ENCODE measurements around the gene UNC50. TPM values are rescaled to one million over a fixed set of nuclear protein-coding genes. Genes with fewer than 3 reads are reported as not detected.
"Not testable (repeated sequence)": the region's sequence is repeated elsewhere in the genome, so short reads cannot be mapped to it uniquely, and the experiment has no call there.

The UNC50 gene
- total RNA-seq, 1 donor from 2014 or later = 32.0 TPM

DNA sequence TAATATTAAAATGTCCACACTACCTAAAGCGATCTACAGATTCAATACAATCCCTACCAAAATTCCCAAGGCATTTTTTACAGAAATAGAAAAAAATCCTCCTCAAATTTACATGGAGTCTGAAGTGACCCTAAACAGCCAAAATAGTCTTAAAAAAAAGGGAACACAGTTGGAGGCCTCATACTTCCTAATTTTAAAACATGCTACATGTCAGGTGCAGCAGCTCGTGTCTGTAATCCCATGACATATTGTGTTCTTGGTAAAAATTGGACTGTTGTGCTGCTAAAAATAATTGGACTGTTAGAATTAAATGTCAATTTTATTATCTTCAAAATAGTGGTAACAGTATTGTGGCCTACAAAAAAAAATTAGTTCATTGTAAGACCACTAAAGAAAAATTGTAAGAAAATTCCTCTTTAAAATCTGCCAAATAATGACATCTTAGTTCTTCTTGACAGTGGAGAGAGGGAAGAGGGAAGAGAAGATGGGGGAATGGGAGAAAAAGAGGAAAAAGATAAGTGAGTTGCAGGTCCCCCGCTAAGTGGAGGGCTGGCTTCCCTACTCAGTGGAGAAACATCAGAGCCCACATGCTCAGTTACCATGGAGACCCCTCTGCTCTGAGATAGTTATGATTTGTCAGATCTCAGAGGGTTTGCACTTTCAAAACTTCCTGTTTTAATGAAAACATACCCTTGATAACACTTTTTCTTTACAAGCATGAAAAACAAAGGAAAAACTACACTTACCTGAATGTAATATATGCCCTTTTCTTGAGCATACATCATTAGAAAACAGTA lies 46.5 kb downstream of the UNC50 start:
- H3K36me3 ChIP-seq = peaks cover 4% of the 10 kb centered on the region
- H3K4me3 ChIP-seq = no peak overlapping the region
- H3K9me3 ChIP-seq (replicated peaks) = no peaks in the 10 kb centered on the region
- DNase-seq = no peak
- no peaks in the 10 kb centered on the region for H3K27me3 ChIP-seq (ENCODE audit: low read depth)
- intact Hi-C loops (cut with micrococcal nuclease) = no loop called here
- TF ChIP-seq, protein P1, sequence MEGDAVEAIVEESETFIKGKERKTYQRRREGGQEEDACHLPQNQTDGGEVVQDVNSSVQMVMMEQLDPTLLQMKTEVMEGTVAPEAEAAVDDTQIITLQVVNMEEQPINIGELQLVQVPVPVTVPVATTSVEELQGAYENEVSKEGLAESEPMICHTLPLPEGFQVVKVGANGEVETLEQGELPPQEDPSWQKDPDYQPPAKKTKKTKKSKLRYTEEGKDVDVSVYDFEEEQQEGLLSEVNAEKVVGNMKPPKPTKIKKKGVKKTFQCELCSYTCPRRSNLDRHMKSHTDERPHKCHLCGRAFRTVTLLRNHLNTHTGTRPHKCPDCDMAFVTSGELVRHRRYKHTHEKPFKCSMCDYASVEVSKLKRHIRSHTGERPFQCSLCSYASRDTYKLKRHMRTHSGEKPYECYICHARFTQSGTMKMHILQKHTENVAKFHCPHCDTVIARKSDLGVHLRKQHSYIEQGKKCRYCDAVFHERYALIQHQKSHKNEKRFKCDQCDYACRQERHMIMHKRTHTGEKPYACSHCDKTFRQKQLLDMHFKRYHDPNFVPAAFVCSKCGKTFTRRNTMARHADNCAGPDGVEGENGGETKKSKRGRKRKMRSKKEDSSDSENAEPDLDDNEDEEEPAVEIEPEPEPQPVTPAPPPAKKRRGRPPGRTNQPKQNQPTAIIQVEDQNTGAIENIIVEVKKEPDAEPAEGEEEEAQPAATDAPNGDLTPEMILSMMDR (IDR thresholded peaks at IDR 0.05; ENCODE audit: borderline replicate concordance) = no peak
- no peaks in the 10 kb centered on the region for H3K4me1 ChIP-seq
- H3K27ac ChIP-seq (replicated peaks) = no peak overlapping the region

DNA sequence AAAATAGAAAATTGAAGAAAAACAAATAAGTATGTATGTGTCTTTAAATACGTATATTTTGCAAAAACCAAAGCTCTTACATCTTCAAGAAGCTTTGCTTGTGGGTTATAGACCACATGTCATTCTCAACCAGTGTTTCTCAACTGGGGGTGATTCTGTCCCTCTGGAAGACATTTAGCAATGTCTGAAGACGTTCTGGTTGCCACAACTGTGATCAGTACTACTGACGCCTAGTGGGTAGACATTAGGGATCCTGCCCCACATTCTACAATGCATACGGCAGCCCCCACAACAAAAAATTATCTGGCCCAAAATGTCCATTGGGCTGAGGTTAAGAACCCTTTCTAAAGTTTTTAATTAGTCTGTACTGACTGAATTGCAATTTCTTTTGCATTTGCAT lies 48.4 kb downstream of the UNC50 start:
- TF ChIP-seq, protein P1 (IDR thresholded peaks at IDR 0.05; ENCODE audit: borderline replicate concordance) = no peak
- Histone ChIP-seq H3K9me3 (replicated peaks) (peaks cover 6% of the 10 kb centered on the region), H3K4me3 (no peak overlapping the region), H3K4me1 (no peaks in the 10 kb centered on the region), H3K27ac (replicated peaks) (no peak overlapping the region), H3K36me3 (peaks cover 9% of the 10 kb centered on the region), H3K27me3 (ENCODE audit: low read depth) (no peaks in the 10 kb centered on the region)
- intact Hi-C loops (cut with micrococcal nuclease) = no loop called here
- DNase-seq = no peak

DNA sequence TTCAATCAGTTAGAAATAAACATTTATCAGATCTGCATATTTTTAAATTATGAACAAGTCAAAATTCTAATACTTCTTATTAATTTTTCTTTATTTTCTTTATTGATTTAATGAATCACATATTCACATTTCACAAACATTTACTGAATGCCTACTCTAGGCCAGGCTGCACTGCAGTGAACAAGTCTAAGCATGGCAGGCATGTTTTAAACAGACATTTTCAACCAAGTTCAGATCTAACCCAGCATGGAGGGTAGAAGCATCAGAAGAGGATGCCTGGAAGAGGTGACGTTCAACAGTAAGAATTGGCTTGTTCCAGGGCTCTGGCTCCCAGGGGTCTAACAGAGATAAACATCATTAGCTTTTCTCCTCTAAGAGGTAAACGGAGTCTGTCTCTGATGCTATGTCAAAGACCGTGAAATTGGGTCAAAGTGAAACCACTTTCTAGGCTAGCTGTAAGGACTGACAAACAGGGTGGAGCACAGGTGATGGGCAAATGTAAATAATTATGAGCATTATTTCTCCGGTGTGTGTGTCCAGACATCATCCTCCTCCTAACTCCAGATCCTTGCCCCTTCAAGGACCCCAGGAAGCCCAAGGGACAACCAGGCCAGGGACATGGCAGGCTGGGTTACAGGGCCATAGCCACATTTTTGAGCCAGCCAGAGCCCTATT lies 50.6 kb downstream of the UNC50 start:
- Histone ChIP-seq H3K36me3 (peaks cover 18% of the 10 kb centered on the region), H3K9me3 (replicated peaks) (peaks cover 6% of the 10 kb centered on the region), H3K27me3 (ENCODE audit: low read depth) (no peaks in the 10 kb centered on the region), H3K4me1 (no peaks in the 10 kb centered on the region), H3K4me3 (no peak overlapping the region), H3K27ac (replicated peaks) (no peak overlapping the region)
- TF ChIP-seq, protein P1 (IDR thresholded peaks at IDR 0.05; ENCODE audit: borderline replicate concordance) = no peak
- DNase-seq = no peak
- intact Hi-C loops (cut with micrococcal nuclease) = no loop called here

DNA sequence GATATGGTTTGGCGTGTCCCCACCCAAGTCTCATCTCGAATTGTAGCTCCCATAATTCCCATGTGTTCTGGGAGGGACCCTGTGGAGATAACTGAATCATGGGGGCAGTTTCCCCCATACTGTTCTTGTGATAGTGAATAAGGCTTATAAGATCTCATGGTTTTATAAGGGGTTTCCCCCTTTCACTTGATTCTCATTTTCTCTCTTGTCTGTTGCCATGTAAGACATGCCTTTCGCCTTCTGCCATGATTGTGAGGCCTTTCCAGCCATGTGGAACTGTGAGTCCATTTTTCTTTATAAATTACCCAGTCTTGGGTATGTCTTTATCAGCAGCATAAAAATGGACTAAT lies 51.1 kb downstream of the UNC50 start:
- H3K4me3 ChIP-seq; H3K27me3 ChIP-seq (ENCODE audit: low read depth); intact Hi-C loops (cut with micrococcal nuclease); DNase-seq; H3K9me3 ChIP-seq (replicated peaks); H3K4me1 ChIP-seq; H3K27ac ChIP-seq (replicated peaks): not testable (repeated sequence)
- peaks cover 18% of the 10 kb centered on the region for H3K36me3 ChIP-seq

DNA sequence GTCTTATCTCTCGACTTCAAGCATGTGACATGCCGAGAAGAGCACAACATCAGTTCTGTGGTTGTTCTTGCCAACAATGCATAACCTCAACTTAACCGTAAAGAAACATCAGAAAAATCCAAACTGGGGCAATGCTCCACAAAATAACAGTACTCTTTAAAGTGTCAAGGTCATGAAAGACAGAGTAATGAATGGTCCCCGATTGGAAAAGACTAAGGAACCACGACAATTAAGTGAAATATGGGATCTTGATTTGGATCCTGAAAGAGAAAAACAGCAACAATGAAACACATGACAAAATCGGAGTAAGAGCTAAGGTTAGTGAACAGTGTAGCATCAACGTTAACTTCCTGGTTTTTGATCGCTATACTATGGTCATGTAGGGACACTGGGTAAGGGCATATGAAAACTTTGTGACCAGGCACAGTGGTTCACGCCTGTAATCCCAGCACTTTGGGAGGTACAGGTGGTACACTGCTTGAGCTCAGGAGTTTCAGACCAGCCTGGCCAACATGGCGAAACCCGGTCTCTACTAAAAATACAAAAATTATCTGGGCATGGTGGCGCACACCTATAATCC lies 55.2 kb downstream of the UNC50 start:
- H3K4me1 ChIP-seq = no peaks in the 10 kb centered on the region
- DNase-seq = no peak
- H3K27me3 ChIP-seq (ENCODE audit: low read depth) = no peaks in the 10 kb centered on the region
- intact Hi-C loops (cut with micrococcal nuclease) = no loop called here
- no peak overlapping the region for H3K27ac ChIP-seq (replicated peaks)
- TF ChIP-seq, protein P1 (IDR thresholded peaks at IDR 0.05; ENCODE audit: borderline replicate concordance) = no peak
- H3K4me3 ChIP-seq = no peak overlapping the region
- peaks cover 28% of the 10 kb centered on the region for H3K36me3 ChIP-seq
- peaks cover 6% of the 10 kb centered on the region for H3K9me3 ChIP-seq (replicated peaks)

DNA sequence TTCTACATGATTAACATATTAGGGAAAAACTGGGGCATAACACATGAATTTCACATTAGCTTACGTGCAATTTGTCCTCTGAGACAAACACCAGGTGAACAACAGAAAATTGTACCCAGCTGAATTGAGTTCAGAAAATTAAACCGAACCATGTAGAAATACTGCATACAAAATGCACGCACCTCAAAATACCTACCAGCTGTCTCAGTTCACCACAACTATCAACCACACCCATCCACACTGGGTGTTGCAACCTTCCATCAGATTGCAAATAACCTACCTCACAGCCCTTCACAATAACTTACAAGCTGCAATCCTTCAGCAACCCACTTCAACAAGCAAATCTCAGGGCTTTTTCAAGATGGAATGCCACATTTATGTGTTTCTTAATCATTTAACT lies 55.9 kb downstream of the UNC50 start:
- Histone ChIP-seq H3K4me3 (no peak overlapping the region), H3K27me3 (ENCODE audit: low read depth) (no peaks in the 10 kb centered on the region), H3K9me3 (replicated peaks) (peaks cover 6% of the 10 kb centered on the region), H3K36me3 (peaks cover 33% of the 10 kb centered on the region), H3K4me1 (peaks cover under 1% of the 10 kb centered on the region), H3K27ac (replicated peaks) (no peak overlapping the region)
- TF ChIP-seq, protein P1 (IDR thresholded peaks at IDR 0.05; ENCODE audit: borderline replicate concordance) = no peak
- DNase-seq = no peak
- intact Hi-C loops (cut with micrococcal nuclease) = no loop called here

All from left ventricle myocardium inferior (tissue), 1 donor.